GM12864 (cell line): ENCODE data around the gene NAALADL1.
"Not testable (repeated sequence)": the region's sequence is repeated elsewhere in the genome, so short reads cannot be mapped to it uniquely, and the experiment has no call there.

Source experiments
- DNase-seq: peaks from one replicate; pipeline ENCODE4 v3.0.0-alpha.2; 2011; ENCODE audit warnings: low read depth
- H3K4me3 ChIP-seq: 2 replicates; pipeline ENCODE4 v1.5.1; 2011; ENCODE audit warnings: mild to moderate bottlenecking, low read depth, low read length, control low read depth
- CTCF ChIP-seq: IDR thresholded peaks from 2 replicates; pipeline ENCODE4 v1.5.1; 2011; ENCODE audit warnings: low read depth, mild to moderate bottlenecking, moderate library complexity, low read length, control low read depth, inconsistent platforms; ENCODE audit errors: missing control alignments

The NAALADL1 gene

GRCh38 chr11:65016705-65017104 is 41.6 kb downstream of the NAALADL1 start:
- H3K4me3 ChIP-seq: no peak overlapping the region
- no peak for DNase-seq
- TF ChIP-seq CTCF: peak; percentile 26

- H3K4me3 ChIP-seq: peak overlapping the region; percentile 74
- DNase-seq: no peak
- TF ChIP-seq CTCF: no peak
Measured at GRCh38 chr11:65014726-65015227, 43.6 kb downstream of the NAALADL1 start.

GRCh38 chr11:65013888-65014725 is 44.2 kb downstream of the NAALADL1 start, which contains the start of gene ARL2:
Gene ARL2, plus strand, starts transcription at chr11:65014160. Its CDS starts 48 bp downstream, at chr11:65014208.
- peak; percentile 76 for TF ChIP-seq CTCF
- H3K4me3 ChIP-seq: peak within 1 kb of the TSS; percentile 74
- peak; percentile 71 for DNase-seq

GRCh38 chr11:65013130-65013887 is 45.0 kb downstream of the NAALADL1 start:
- DNase-seq: peak; percentile 66
- peak; percentile 67 for TF ChIP-seq CTCF
- peak overlapping the region; percentile 74 for H3K4me3 ChIP-seq

- TF ChIP-seq CTCF: no peak
Measured at GRCh38 chr11:65008873-65009272, 49.5 kb downstream of the NAALADL1 start.

GRCh38 chr11:65008016-65008415 is 50.3 kb downstream of the NAALADL1 start:
- no peak overlapping the region for H3K4me3 ChIP-seq
- TF ChIP-seq CTCF: no peak
- DNase-seq: no peak

More at GRCh38 chr11:65008873-65009272, 49.5 kb downstream of the NAALADL1 start:
- no peak overlapping the region for H3K4me3 ChIP-seq
- DNase-seq: no peak

- H3K4me3 ChIP-seq: not testable (repeated sequence)
Measured at GRCh38 chr11:65003968-65004367, 54.4 kb downstream of the NAALADL1 start.

More at GRCh38 chr11:65003968-65004367, 54.4 kb downstream of the NAALADL1 start:
- DNase-seq: not testable (repeated sequence)
